Tongue (tissue), 2 donors: Measurements from ENCODE around the gene GAB4. TPM values are rescaled to one million over a fixed set of nuclear protein-coding genes. Genes with fewer than 3 reads are reported as not detected.

ENCODE experiments used
- DNase-seq: peaks from one replicate; pipeline ENCODE4 v3.0.0-alpha.2; 2015
- total RNA-seq: library from RNA; depleted of rRNA; stranded (reverse); fragments of >200 nt; gene quantifications from one replicate; pipeline ENCODE4 v1.2.3, GENCODE V29; 2014

Gene GAB4
- total RNA-seq, 1 donor from 2014 or later, result not detected

- DNase-seq, result no peak
Observed at GRCh38 chr22:16987822-16988221, 20.2 kb downstream of the GAB4 start.

- DNase-seq, result no peak
Observed at GRCh38 chr22:16975155-16975885, 32.7 kb downstream of the GAB4 start.

GRCh38 chr22:16974298-16975084, 33.5 kb downstream of the GAB4 start:
- DNase-seq, result no peak

GRCh38 chr22:16973591-16974297, 34.3 kb downstream of the GAB4 start:
- DNase-seq, result no peak

GRCh38 chr22:16972311-16972710, 35.7 kb downstream of the GAB4 start:
- no peak for DNase-seq

- no peak for DNase-seq
Observed at GRCh38 chr22:16970446-16970845, 37.6 kb downstream of the GAB4 start.

- DNase-seq, result peak; percentile 18
Observed at GRCh38 chr22:16969508-16970327, 38.3 kb downstream of the GAB4 start.

GRCh38 chr22:16968218-16968595, 39.8 kb downstream of the GAB4 start:
- DNase-seq, result no peak

GRCh38 chr22:16967453-16968217, 40.4 kb downstream of the GAB4 start:
- no peak for DNase-seq

GRCh38 chr22:16966251-16966650, 41.8 kb downstream of the GAB4 start:
- DNase-seq, result no peak

GRCh38 chr22:16965560-16965959, 42.5 kb downstream of the GAB4 start:
- no peak for DNase-seq

- no peak for DNase-seq
Observed at GRCh38 chr22:16965083-16965482, 42.9 kb downstream of the GAB4 start.

GRCh38 chr22:16964366-16964765, 43.7 kb downstream of the GAB4 start:
- DNase-seq, result no peak

- no peak for DNase-seq
Observed at GRCh38 chr22:16963189-16963945, 44.7 kb downstream of the GAB4 start.

GRCh38 chr22:16962501-16962900, 45.5 kb downstream of the GAB4 start:
- no peak for DNase-seq

GRCh38 chr22:16961477-16962186, 46.4 kb downstream of the GAB4 start:
- DNase-seq, result no peak

GRCh38 chr22:16960884-16961249, 47.2 kb downstream of the GAB4 start:
- no peak for DNase-seq

- no peak for DNase-seq
Observed at GRCh38 chr22:16960220-16960883, 47.7 kb downstream of the GAB4 start.

GRCh38 chr22:16959345-16959930, 48.6 kb downstream of the GAB4 start:
- no peak for DNase-seq
